Hematopoietic multipotent progenitor cell treated with erythropoietin and hydrocortisone succinate and interleukin-3 and kit ligand, for 4 days (in vitro differentiated cells): Measurements from ENCODE around the gene MIOX.
A peak's percentile ranks its signal among the peaks of the same experiment; 100 is the strongest.

Experiments
- DNase-seq: peaks from one replicate; pipeline ENCODE4 v3.0.0-alpha.2; 2015

The MIOX gene

GRCh38 chr22:50497093-50497492 is 10.4 kb downstream of the MIOX start:
- no peak for DNase-seq

GRCh38 chr22:50498322-50498890 is 11.7 kb downstream of the MIOX start:
- DNase-seq: peak; percentile 86

GRCh38 chr22:50500452-50500851 is 13.8 kb downstream of the MIOX start:
- no peak for DNase-seq

- DNase-seq: no peak
These were observed 15.4 kb downstream of the MIOX start for GRCh38 chr22:50502096-50502495.

- no peak for DNase-seq
These were observed 16.2 kb downstream of the MIOX start for GRCh38 chr22:50502628-50503474.

- peak; percentile 55 for DNase-seq
These were observed 17.0 kb downstream of the MIOX start for GRCh38 chr22:50503475-50504145.

GRCh38 chr22:50504369-50505211 is 17.9 kb downstream of the MIOX start:
- peak; percentile 33 for DNase-seq

- DNase-seq: no peak
These were observed 18.7 kb downstream of the MIOX start for GRCh38 chr22:50505276-50505775.

- DNase-seq: no peak
These were observed 19.3 kb downstream of the MIOX start for GRCh38 chr22:50505776-50506610.

- DNase-seq: no peak
These were observed 20.2 kb downstream of the MIOX start for GRCh38 chr22:50506611-50507420.

- no peak for DNase-seq
These were observed 20.8 kb downstream of the MIOX start, which contains the start of gene LMF2 for GRCh38 chr22:50507421-50507990. LMF2 (minus strand) TSS chr22:50507702; CDS start chr22:50507675, 27 bp downstream.

GRCh38 chr22:50507991-50508884 is 21.6 kb downstream of the MIOX start, which contains the start of gene NCAPH2:
NCAPH2 (plus strand) TSS chr22:50508224; CDS start chr22:50508338, 114 bp downstream.
- DNase-seq: peak; percentile 99

GRCh38 chr22:50508897-50509296 is 22.2 kb downstream of the MIOX start:
- DNase-seq: peak; percentile 28

GRCh38 chr22:50513175-50513574 is 26.5 kb downstream of the MIOX start:
- no peak for DNase-seq

- DNase-seq: no peak
These were observed 29.4 kb downstream of the MIOX start for GRCh38 chr22:50516068-50516467.

GRCh38 chr22:50516891-50517290 is 30.2 kb downstream of the MIOX start:
- no peak for DNase-seq

- DNase-seq: no peak
These were observed 31.0 kb downstream of the MIOX start for GRCh38 chr22:50517495-50518260.

- no peak for DNase-seq
These were observed 31.9 kb downstream of the MIOX start for GRCh38 chr22:50518606-50519005.
